HG03575 (cell line): ENCODE measurements around the gene OR5K3.
"Not testable (repeated sequence)": the region's sequence is repeated elsewhere in the genome, so short reads cannot be mapped to it uniquely, and the experiment has no call there.

Experiments used
- ATAC-seq: cut with Tn5 transposase; IDR thresholded peaks from one replicate; pipeline ENCODE4 v1.9.1; 2021; ENCODE audit not compliant: unreplicated experiment, insufficient number of reproducible peaks, low FRiP score; ENCODE audit errors: extremely low read depth

Gene OR5K3, protein sequence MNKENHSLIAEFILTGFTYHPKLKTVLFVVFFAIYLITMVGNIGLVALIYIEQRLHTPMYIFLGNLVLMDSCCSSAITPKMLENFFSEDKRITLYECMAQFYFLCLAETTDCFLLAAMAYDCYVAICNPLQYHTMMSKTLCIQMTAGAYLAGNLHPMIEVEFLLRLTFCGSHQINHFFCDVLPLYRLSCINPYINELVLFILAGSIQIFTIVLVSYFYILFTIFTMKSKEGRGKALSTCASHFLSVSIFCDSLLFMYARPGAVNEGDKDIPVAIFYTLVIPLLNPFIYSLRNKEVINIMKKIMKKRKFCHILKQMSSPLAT

DNA sequence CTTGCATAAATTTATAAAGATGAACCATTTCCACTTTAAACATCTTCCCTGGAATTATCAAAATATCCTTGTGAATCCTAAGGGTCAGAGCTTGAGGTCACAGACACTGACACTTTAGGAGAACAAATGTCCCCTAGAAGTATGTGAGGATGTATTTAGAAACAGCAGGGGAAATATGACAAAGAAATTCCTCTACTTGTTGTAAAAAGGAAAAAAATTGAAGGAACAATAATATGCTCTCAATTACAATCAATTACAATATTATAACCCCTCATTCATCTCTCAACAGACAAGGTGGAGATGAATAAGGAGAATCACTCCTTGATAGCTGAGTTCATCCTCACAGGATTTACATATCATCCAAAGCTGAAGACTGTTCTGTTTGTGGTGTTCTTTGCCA lies at the start of gene OR5K3:
Gene OR5K3 (plus strand): TSS at position 301 of the 400 bp plus-strand sequence. CDS start 0 bp downstream, at position 301.
- no peak for ATAC-seq

DNA sequence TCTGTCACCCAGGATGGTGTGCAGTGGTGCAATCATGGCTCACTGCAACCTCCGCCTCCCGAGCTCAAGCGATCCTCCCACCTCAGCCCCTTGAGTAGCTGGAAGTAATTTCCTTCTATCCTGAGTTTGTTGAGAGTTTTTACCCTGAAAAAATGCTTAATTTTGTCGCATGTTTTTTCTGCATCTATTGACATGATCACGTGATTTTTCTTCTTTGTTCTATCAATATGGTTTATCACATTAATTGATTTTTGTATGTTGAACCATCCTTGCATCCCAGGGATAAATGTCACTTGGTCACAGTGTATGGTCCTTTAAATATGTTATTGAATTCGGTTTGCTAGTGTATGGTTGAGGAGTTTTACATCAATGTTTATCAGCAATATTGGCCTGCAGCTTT lies 48.7 kb upstream of the OR5K3 start:
- ATAC-seq: no peak

DNA sequence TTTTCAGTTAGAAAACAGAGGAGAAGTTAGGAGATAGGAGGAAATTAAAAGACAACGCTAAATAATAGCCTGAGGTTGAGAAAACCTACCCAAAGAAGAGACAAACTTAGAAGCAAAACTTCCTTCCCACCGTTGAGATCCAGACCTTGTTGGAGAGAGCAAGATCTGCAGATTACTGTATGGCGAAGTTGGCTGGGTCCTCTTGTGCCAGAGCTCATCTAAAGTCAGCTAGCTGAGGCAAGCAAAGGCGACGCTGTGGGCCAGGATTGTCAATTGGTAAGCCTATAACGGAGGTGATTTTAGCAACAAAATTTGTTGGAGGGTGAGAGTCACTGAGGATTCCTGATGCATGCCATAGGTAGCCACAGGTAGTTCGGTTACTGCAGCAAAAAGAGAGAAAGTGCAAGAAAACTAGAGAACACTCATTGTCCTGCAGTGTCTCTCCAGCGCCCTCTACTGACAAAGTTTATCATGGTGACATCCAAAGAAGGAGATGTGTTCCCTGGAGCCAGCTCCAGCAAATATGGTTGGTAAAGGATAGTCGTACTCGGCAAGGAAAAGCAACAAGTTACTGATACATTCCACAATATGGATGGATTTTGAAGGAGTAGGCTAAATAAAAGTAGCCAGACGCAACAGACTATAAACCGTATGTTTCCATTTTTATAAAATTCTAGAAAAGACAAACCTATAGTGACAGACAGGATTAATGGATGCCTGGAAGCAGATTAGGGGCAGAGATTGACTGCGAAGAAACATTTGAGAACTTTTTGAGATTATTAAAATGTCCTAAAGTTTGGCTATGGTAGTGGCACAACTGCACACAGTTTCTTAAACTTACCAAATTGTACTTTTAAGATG lies 46.6 kb upstream of the OR5K3 start:
- no peak for ATAC-seq

DNA sequence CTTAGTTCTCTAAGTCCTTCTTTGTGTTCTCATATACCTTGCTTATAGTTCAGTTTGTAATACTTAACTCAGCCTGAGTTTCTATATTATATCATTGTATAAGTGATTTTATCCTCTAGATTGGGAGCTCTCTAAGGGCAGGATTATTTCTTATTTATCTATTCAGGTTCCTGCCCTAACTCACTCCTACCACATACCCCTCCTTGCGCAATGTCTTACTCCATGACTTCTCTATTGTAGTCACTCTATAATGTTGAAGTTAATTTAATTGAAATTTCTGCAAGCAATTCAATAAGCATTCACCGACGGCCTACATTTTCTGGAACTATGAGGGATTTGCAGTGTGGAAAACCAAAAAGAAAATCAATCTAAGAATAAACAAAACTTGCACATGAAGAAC lies 40.4 kb upstream of the OR5K3 start:
- ATAC-seq: no peak

DNA sequence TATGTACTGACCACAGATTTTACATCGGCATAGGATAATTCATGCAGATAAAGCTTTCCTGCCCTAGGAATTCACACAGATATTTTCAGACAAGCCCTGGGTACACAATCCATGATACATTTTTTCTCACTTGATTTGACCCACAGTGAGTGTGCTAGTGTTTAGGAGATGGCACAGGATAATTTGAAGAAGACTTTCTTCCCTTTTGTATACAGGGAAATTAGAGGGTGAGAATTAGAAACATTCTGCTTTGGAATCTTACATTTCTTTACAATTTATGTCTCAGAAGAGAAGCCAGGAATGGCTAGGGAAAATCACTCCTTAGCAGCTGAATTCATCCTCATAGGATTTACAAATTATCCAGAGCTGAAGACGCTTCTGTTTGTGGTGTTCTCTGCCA lies 36.9 kb upstream of the OR5K3 start, which contains the start of gene OR5K4:
Gene OR5K4 (plus strand): TSS at position 301 of the 400 bp plus-strand sequence. CDS start 0 bp downstream, at position 301.
- ATAC-seq: no peak

DNA sequence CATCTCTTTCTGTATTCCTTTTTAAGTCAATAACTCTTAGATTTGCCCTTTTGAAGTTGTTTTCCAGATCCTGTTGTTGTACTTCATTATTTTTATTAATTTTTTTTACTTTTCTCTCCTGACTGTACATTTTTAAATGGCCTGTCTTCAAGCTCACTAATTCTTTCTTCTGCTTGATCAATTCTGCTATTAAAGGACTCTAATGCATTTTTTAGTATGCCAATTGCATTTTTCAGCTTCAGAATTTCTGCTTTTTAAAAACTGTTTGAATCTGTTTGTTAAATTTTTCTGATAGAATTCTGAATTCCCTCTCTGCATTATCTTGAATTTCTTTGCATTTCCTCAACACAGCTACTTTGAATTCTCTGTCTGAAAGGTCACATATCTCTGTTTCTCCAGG lies 31.2 kb upstream of the OR5K3 start:
- no peak for ATAC-seq

DNA sequence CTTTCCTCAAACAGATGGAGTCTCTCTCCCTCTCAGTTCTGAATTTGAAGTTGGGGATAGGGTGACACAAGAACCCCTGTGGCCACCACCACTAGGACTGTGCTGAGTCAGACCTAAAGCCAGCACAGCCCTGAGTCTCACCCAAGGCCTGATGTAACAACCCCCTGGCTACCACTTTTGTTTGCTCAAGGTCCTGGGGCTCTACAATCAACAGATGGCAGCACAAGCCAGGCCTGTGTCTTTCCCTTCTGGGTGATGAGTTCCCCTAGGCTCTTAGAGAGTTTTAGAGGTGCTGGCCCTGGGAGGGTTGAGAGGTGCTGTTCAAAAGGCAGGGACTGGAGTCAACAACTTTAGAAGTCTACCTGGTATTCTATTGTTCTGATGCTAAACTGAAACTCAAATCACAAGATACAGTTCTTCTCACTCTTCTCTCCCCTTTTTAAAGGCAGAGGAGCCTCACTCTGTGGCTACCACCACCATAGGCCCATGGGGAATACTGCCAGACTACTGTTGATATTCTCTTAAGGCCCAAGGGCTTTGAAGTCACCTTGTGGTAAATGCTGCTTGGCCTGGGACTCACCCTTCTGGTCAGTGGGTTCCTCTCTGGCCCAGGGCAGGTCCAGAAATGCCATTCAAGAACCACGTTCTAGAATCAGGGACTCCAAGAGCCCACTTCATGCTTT lies 30.3 kb upstream of the OR5K3 start:
- ATAC-seq: peak; percentile 57

DNA sequence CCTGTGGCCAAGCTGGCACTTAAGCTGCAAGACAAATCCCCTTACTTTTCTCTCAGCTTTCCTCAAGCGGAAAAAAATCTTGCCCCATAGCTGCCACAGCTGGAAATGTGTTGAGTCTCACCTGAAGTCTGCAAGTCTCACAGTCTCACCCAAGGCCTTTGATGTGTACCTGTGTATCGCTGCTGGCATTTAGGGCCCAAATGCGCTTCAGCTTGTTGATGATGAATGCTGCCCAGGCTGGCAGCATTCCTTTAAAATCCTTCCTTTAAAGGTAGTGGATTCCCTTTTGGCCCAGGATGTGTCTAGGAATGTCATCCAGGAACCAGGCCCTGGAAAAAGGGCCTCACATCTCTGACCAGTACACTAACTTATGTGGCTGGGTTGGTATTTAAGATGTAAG lies 29.8 kb upstream of the OR5K3 start:
- no peak for ATAC-seq

DNA sequence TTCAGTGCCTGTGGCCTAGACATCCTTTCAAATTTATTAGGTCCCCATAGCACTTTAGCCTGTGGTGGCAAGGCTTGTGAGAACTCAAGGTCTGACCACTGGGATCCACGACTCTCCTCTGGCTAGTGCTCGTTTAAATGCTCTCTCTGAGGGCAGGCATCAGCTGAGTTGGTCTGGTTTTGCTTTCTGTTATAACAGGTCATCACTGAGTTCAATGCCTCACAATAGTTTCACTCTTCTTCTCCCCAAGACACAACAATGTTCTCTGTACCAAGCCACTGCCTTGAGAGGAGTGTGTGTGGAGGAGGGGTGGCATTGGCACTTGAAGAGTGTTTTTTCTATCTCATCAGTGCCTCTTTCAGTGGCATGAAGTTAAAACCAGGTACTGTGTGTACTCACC lies 29.2 kb upstream of the OR5K3 start:
- ATAC-seq: no peak

DNA sequence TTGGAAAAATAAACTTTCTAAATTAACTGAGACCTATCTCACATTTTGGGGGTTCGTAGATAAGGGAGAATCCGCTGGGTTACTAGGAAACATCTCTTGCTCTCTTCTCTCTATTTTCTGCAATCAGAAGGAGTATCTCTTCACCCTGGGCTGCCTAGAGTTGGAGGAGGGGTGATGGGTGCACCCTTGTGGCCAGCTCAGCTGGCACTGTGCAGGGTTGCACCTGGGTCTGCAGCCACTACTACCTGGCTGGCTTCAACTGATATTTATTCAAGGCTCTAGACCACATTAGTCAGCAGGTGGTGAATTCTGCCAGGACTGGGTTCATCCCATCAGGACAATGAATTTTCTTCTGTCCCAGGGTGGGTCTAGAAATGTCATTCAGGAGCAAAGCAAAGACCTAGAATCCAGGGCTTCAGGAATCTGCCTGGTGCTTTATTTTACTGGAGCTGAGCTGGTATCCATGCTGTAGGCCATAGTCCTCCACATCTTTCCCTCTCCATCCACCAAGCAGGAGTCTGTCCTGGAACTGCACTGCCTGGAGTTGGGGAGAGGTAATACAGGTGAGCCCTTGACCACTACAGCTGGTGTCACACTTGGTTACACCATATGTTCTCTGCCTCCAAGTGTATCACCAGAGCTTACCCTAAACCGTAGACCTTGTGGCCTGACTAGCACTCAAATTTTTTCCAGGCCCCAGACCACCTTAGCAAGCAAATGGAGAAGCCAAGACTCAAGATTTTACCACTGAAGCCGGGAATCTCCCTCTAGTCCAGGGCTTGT lies 22.8 kb upstream of the OR5K3 start:
- ATAC-seq: no peak

DNA sequence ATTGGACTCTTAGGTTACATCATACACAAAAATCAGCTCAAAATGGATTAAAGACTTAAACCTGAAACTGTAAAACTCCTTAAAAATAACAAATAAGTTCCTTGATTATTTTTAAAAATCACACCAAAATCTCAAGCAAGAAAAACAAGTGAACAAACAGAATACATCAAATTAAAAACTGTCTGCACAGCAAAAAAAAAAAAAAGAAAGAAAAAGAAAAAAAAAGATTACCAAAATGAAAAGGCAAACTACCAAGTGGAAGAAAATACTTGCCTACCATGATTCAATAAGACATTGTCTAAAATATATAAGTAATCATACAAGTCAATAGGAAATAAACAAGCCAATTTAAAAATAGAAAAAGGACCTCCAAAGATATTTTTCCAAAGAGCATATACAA lies 19.3 kb upstream of the OR5K3 start:
- no peak for ATAC-seq

DNA sequence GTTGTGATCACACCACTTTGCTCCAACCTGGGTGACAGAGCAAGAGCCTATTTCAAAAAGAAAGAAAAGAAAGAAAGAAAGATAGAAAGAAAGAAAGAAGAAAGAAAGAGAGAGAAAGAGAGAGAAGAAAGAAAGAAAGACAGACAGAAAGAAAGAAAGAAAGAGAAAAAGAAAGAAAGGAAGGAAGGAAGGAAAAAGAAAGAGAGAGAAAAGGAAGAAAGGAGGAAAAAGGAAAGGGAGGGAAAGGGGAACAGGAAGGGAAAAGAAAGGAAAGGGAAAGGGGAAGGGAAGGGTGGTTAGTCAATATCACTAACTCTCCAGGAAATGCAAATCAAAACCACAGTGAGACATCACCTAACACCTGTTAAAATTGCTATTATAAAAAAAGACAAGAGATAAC lies 18.6 kb upstream of the OR5K3 start:
- ATAC-seq: no peak

DNA sequence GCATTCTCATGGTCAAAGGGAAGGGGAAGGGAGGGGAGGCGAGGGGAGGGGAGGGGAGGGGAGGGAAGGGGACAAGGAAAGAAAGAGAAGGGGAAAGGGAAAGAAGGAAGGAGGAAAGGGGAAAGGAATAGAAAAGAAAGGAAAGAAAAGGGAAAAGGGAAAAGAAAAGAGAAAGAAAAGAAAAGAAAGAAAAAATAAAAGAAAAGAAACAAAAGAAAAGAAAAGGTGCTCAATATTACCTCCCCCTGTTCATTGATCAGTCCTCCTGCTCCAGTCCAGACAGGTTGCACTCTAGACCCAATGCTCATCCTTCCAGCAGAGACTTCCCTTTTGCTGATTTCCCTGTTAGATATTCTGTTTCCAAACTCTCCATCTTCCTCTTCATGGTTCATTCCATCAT lies 18.0 kb upstream of the OR5K3 start:
- no peak for ATAC-seq

DNA sequence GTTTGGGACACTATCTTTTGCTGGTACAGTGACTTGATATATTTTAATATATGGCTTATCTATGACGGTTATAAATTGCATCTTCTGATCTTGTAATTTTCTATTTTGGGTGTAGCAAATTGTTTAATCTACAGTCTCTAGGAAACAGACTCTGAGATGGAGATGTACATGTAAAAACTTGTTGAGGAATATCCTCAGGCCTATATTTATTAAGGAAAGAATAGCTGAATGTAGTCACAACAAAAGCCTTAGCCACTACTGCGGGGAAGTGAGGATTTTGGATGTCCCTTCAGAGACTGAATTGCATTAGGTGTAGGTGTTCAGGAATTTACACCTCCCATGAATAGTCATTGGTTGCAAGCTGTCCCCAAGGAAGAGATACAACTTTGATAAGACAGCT lies 13.8 kb upstream of the OR5K3 start:
- ATAC-seq: no peak

DNA sequence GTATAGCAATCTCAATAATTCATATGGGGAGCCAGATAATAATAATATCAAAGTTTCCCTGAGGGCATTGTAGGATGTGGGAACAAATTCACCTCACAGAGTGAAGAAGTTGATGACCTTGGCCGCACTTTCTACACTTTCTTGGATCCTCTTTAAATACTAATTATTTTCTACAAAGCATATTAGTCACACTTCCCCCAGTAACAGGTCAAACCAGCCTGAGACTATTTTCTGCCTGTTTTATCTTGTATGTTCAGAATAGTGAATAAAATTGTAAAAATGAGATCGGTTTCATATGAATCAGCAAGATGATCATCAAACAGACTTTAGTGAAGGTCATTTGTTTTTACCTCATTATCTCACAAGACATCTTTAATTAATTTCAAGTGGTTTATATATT lies 2.3 kb upstream of the OR5K3 start:
- no peak for ATAC-seq

DNA sequence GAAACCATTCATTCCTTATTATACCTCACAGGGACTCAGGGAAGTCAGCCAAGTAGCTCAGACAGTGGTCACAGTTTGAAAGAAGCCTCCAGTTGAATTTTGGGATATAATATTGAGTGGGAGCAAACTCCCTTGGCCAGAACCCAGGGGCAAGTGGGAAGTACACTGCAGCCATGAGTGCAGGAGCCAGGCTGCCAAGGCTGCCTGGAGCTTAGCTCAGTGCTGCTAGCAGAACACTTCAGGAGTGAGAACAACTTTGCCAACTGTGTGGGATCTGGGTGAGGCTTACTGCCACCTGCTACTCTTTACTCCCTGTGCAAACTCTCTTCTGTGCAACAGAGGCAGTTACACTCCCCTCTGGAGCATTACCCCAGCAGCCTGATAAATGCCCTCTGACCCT lies 4.6 kb downstream of the OR5K3 start:
- no peak for ATAC-seq

DNA sequence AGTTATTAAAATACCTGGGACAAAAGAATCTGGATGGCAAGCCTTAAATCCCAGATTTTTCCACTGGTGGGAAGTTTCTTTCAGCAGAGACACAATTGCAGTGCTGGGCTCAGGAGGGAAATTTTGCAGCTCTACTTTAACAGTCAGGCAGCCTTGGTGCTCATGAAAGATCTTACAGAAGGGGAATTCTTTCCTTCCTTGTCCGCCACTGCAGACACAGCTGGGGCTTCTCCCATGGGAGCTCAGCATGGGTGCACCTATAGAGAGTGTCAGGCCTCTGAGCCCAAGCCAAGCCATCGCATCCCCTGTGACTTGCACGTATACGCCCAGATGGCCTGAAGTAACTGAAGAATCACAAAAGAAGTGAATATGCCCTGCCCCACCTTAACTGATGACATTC lies 6.0 kb downstream of the OR5K3 start:
- ATAC-seq: not testable (repeated sequence)

DNA sequence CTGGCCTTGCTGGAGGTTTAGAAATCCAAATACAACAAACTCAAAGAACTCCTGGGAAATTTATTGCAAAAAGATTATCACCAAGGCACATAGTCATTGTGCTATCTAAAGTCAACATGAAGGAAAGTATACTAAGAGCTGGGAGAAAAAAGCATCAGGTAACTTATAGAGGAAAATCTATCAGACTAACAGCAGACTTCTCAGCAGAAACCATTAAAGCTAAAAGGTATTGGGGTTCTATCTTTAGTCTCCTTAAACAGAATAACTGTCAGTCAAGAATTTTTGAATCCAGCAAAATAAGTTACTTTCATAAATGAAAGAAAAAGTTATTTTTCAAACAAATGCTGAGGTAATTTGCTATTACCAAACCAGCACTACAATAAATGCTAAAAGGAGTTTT lies 8.0 kb downstream of the OR5K3 start:
- no peak for ATAC-seq

DNA sequence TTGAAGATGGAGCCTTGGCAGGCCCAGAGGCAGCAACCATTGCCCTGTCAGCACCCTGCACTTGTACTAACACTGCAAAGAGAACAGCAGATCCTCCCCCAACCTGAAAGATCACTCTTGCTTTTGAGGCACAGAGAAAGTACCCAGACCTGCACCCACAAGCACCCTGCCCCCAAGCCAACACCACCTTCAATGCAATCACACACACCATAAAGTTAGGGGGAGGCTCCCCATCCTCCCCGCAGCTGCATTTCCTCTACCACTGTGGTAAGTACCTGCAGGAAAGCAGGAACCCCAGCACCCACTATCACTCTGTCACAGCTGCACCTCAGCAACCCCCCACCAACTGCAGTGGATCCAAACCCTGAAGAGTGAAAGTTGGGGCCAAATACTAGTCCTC lies 12.0 kb downstream of the OR5K3 start:
- no peak for ATAC-seq
